ENCODE data around the gene DTNB. TPM values are rescaled to one million over a fixed set of nuclear protein-coding genes. Genes with fewer than 3 reads are reported as not detected.
"Not testable (repeated sequence)": the region's sequence is repeated elsewhere in the genome, so short reads cannot be mapped to it uniquely, and the experiment has no call there.

DTNB gene
- total RNA-seq (2014; rRNA removed; shearing (Covaris generic)): 2.9 and 3.6 TPM in 2 replicates

DNA sequence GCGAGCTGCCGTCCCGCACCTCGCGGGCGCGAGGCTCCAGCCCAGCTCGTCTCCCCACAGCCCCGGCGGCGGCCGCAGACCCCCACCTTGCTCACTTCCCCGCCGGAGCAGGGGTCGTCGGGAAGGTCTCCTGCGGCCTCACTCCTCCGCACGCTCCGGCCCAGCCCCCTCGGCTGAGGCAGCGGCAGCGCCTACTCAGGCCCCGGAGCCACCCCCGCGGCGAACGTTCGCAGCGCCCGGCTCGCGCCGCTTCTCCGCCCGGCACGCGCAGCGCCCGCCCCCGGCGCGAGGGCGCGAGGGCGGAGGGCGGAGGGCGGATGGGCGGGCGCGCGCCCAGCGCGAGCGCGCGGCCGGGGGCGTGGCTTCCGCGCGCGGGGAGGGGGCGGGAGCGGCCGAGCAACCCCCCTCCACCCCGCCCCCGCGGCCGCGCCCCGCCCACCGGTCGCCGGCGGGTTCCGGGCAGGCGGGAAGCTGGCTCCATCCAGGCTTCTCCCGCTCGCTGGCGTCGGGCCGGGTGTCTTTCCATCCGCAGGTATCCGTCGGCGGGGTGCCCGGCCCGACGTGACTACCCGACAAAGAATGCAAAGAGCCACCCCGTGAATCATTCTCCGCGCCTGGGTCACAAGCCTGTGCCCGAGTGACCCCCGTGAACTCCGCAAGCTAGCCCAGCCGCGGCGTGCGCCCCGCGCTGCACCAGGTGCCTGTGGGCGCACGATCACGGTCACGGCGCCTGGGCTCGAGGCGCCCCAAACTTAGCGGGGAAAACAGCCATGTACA, at the start of gene DTNB:
Gene DTNB, minus strand, starts transcription at position 278 of the 777 bp plus-strand sequence. CDS start 20,917 bp downstream, outside the sequence.
- DNase-seq (ENCODE audit: low spot score): peak; percentile 70

DNA sequence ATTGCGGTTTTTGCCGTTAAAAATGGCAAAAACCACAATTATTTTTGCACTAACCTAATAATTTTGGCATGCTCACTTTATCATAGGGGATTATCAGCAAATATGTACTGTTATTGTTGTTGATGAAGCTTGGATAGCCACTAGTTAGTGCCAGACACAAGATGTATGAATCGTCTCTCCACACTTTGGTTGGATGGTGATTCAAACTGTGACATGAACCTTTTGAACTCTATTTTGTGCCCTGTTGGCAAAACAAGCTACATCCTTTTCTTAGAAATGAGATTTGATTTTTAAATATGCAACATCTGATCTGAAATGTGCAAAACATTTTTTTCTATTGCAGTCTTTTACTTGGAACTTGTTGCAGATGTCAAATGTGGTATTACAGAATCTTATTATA, 48.8 kb upstream of the DTNB start:
- DNase-seq (ENCODE audit: low spot score): no peak

DNA sequence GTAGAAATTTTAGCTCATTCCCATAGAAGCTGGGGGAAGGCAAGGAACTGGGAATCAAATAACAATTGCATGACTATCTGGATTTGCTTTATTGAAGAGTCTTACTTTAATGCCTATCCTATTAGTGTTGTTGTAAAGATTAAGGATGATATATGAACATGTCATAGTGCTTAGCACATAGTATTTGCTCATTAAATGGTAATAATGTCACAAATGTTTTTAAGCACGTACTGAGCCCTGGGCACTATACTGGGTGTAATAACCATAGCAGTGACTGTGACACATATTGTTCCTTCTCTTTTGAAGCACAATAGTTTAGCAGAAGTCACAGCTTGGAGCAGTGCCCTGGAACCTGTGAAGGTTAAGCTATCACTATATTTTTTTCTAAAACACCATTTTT, 47.2 kb upstream of the DTNB start:
- DNase-seq (ENCODE audit: low spot score): no peak

DNA sequence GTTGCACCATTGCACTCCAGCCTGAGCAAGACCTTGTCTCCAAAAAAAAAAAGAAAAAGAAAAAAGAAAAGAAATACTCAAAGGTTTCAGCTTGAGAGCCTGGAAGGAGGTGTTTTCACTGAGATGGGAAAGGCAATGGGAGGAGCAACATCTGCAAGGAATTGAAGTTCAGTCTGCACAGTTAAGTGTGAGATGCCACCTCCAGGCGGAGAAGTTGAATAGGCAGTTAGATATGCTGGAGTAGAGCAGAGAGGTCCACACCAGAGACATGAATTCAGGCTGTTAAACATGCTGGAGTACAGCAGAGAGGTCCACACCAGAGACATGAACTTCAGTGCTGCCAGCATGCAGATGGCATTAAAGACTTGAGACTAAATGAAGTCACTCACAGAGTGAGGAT, 41.4 kb upstream of the DTNB start:
- peak; percentile 42 for DNase-seq (ENCODE audit: low spot score)

DNA sequence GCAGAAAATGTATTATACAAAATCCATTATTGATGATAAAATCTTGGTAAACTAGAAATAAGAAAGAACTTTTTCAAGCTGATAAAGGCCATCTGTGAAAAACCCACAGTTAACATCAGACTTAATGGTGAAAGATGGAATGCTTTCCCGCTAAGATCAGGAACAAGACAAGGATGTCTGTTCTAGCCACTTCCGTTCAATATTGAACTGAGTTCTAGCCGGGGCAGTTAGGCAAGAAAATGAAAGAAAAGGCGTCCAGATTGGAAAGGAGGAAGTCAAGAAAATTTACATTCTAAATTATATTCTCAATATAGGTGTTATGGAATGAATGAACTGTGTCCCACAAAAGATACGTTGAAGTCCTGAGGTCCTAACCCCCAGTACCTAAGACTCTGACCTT, 39.1 kb upstream of the DTNB start:
- DNase-seq (ENCODE audit: low spot score): no peak

DNA sequence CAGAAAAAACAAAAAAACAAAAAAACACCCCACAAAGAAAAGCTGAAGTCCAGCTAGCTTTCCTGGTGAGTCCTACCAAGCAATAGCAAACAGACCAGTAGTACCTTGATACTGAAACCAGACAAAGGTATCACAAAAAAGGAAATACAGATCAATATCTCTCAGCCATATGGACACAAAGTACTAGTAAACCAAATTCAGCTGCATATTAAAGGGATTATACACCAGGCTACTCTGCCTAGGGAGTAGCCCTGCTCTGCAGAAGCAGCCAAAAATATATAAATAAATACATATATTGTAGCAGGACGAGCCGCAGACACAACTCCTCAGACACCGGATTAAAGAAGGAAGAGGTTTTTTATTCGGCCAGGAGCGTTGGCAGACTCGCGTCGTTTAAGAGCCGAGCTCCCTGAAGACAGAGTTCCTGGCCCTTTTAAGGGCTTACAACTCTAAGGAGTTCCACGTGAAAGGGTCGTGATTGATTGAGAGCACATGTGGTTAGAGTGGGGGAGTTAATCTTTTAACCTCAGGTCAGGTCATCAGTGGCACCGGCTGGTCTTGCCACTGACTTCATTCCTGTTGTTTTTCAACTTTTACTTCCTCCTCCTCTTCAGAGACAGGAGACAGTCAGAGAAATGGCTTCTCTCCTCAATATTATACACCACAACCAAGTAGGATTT, 38.4 kb upstream of the DTNB start:
- DNase-seq (ENCODE audit: low spot score): no peak

DNA sequence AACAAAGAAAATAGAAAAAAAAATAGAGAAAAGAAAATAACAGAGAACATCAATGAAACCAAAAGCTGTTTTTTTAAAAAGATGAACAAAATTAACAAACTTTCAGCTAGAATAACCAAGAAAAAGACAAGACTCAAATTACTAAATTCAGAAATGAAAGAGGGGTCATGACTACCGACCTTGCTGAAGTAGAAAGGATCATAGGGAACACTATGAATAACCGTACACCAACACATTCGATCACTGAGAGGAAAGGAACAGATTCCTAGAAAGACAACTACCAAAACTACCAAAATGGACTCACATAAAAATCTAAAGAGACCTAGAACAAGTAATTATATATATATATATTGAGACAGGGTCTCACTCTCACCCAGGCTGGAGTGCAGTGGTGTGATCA, 37.4 kb upstream of the DTNB start:
- no peak for DNase-seq (ENCODE audit: low spot score)

DNA sequence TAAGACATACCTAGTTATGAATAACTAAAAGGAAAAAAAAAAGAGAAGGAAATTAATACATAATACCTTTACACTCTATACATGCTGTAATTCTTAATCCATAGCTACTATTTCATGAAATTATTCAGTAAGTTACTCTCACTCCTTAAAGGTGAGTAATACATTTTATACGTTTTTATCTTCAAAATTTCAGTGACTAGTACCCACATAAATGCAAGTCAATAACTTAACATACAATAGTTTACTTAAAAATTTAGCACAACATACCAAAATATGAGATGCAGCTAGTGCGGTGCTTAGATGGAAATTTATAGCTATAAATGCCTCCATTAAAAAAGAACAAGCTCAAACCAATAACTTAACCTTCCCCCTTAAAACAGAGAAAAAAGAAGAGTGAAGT, 36.0 kb upstream of the DTNB start:
- DNase-seq (ENCODE audit: low spot score): no peak

DNA sequence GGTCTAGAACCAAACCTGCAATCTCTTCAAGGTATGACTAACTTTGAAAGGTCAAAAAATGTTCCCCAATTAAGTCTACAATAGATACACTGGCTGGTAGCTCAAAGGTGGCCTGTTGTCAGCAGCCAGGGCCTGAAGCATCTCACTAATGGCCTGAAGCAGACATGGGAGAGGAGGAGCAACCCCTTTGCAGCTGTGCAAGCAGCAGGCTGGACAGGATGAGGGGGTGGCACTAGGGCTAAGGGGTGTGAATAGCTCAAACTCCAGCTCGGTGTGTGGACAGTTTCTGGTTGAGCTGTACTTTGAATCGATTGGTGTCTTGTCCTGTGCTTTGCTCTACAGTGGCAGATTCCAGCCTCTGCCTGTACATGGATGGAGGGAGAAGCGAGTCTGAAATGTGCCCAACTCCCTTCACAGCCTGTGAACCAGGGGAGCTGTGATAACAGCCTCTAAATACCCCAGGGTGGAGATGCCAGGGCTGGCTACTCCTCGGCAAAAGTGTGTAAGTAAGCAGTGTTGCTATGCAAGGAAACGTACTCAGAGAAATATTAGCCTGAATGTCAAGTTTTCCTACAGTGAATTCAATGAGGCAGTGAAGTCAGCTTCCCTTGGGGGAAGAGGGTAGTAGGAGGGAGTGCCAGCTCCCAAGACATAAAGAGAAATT, 34.7 kb upstream of the DTNB start:
- no peak for DNase-seq (ENCODE audit: low spot score)

DNA sequence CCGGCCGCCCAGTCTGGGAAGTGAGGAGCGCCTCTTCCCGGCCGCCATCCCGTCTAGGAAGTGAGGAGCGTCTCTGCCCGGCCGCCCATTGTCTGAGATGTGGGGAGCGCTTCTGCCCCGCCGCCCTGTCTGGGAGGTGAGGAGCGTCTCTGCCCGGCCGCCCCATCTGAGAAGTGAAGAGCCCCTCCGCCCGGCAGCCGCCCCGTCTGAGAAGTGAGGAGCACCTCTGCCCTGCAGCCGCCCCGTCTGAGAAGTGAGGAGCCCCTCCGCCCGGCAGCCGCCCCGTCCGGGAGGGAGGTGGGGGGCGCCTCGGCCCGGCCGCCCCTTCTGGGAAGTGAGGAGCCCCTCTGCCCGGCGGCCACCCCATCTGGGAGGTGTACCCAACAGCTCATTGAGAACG, 32.2 kb upstream of the DTNB start:
- not testable (repeated sequence) for DNase-seq (ENCODE audit: low spot score)

DNA sequence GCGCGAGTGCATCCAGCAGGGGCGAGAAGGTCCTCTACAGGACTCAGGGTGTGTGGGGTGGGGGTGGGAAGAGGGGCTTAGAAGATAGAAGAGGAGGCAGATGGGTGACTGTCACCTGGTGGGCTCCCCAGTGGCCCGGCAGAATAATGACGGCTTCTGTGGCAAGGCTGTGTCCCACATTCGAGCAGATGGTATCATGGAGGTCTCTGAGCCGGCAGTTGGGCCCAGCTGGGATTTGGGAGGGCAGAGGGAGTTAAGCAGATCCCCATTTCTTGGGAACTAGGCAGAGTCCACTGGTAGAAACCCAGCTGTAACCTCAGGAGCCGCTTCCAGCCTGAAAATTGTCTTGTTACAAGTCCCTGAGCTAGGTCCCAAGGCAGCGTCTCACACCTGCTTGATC, 28.4 kb upstream of the DTNB start:
- DNase-seq (ENCODE audit: low spot score): no peak

DNA sequence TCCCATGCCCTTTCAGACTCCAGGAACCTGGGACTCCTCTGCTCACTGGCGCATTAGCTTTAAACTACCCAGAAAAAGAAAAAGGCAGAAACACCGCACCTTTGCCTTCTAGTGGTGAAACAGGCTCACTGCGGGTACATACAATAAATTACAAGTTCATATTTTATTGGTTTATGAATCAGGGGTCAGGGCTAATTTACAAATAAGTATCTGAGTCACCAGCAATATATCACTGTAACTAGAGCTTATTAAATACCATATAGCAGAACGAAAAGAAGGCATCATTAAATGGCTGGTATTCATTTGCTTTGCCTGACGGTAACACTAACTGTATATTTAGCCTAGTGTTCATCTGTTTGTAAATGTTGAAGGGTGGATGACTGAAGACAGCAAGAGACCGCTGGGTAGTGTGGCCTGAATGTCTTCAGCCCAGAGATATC, 26.9 kb upstream of the DTNB start:
- DNase-seq (ENCODE audit: low spot score): peak; percentile 81

DNA sequence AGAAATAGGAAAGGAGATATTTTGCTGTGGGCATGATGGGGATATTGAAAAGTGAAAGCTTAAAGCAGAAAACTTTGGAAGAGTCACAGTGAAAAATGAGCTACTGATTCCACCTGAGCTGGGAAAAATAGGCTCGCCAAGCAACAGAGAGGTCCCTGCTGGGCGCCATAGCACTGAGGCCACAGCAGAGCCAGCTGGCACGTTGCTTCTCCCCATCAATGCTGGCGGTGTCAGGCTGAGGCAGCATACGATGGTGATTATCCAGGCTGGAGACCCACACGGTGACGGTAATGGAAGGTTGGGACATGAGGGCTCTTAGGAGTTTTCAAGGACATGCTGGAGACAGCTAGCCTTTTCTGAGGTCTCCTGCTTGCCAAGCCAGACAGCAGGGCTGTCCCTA, 25.8 kb upstream of the DTNB start:
- no peak for DNase-seq (ENCODE audit: low spot score)

DNA sequence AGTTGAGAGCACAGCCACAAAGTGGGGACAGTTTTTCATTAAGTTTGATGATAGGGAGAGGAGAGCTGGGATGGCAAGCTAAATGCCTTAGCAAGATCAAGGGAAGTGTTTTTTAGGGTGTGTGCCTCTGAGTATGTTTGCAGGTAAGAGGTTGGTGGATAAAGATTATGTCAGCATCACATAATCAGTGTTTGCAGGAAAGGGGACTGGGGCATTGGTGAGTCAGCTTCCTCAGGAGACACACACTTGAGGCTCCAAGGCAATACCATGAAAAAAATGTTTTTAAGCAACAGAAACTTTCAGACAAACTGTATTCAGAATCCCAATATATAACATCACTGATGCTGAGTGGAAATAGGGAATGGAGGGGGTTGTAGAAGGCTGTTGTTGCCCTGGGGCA, 25.4 kb upstream of the DTNB start:
- no peak for DNase-seq (ENCODE audit: low spot score)

DNA sequence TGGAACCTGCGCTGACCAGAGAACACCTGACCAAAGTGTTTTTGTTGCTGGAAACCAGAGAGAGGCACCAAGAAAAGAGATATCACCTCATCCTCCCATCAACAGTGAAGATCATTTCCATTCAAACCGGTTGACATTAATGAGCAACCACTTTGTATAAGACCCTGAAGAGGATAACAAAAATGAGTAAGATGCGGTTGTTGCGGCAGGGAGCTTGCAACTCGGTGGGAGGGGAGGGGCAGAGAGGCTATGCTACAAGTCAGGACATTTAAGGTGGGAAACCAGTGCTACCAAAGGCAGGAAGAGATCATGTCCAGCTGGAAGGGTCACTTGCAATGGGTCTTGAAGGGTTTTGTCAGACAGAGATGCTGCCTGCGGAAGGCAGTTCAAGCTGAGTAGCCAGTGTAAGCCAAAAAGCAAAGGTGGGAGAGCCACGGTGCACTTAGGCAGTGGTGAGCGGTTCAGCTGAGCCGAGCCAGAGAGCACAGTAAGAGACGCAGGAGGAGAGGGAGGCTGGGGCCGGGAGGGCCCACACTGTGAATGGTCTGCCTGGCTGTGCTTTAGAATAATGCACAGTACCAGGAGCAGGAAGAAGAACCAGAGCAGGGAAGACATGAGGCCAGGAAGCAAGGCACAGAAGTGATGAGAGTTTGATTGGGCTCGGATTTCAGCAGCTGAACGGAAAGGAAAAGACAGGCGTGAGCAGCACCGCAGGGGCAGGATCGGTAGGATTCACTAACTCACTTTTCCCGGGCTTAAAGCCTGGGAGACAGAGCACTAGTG, 24.4 kb upstream of the DTNB start:
- no peak for DNase-seq (ENCODE audit: low spot score)

DNA sequence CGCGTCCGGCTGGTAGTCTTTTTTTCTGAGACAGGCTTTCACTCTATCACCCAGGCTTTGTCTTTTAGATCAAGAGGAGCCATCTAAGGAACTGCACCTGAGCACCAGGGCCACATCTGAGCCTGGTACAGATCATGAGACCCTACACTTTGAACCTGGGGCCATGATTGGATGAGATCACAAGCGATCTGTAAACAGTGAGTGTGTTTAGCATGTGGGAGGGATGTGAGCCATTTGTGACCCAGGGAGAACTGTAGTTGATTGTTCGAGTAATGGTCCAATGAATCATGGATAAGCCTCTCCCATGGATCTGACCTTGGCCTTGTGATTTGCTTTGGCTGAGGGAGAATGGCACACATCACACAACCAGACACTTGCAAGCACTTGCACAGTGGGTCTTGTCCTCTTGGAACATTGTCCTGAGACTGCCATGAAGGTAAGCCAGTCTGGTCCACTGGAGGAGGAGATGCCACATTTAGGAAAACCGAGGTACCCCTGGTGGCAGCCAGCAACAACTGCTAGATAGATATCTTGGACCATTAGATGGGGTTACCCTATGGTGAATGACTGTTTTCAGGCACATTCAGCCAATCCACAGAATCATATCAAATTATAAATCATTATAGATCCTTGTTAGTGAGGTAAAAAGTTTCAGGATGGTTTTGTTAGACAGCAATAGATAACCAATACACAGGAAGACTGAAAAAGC, 19.5 kb upstream of the DTNB start:
- DNase-seq (ENCODE audit: low spot score): no peak

DNA sequence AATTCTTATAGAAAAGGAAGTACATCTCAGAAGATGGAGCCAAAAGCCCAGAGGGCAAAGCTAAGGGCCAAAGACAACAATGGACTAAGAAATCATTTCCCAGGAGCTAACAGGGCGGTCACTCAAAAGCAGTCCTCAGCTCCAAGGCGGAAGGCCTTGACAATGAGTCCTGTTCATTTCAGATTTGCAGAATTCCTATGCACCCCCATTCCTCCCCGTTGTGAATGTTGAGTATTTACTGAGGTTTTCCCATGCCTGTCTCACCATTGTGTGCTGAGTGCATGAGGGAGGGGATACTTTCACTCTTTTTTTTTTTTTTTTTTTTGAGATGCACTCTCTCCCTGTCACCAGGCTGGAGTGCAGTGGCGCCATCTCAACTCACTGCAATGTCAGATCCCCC, 18.8 kb upstream of the DTNB start:
- DNase-seq (ENCODE audit: low spot score): no peak

DNA sequence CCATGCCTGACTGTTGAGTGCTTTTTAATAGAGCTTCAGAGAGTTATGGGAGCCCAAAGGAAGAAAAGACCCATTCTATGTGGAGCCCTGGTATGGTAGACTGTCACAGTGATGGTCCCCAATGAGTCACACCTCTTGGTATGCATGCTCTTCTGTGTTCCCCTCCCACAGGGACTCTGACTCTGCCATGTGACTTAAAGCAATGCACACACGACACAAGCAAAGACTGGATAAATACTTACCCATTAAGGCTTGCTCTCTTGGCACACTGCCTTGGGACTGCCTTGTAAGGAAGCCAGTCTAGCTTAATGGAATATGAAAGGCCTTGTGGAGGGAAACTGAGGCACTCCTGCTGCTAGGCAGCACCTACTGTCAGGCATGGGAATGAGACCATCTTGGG, 16.7 kb upstream of the DTNB start:
- DNase-seq (ENCODE audit: low spot score): no peak

DNA sequence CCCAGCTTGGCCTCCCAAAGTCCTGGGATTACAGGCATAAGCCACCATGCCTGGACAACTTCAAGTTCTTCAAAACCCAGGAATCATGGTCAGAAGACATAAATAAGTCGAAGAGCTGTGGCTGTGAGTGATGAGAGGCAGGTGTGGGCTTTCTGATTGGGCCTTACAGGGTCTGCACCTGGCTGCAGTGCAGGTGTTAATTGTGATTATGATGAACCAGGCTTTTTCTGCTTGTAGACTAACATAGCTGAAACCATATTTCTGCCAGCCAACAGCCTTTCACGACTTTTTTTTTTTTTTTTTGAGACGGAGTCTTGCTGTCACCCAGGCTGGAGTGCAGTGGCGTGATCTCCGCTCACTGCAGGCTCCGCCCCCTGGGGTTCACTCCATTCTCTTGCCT, 14.9 kb upstream of the DTNB start:
- DNase-seq (ENCODE audit: low spot score): no peak

DNA sequence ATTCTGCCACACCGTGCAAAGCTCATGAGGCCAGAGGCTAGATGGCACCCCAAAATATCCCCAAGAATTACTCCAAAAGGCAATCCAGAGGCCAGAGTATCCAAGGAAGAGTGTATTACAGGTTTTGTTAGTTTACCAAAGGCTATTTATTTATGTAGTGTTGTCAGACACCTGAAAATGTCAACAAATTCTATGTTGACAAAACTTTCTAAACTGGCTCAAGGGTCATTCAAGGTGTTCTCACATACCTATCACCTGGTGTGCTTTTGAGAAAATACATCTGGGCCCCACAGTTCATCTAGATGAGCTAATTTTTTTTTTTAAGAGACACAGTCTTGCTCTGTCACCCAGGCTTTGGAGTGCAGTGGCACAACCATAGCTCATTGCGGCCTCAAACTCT, 12.4 kb upstream of the DTNB start:
- no peak for DNase-seq (ENCODE audit: low spot score)

Data from HT-29 (cell line).